GM13977 (cell line): ENCODE data around the gene CACNA1S.

Experiments used
- DNase-seq: peaks from one replicate; pipeline ENCODE4 v3.0.0; 2012; ENCODE audit warnings: low spot score
- in situ Hi-C: fragments of 300-500 bp; cut with MboI; formaldehyde crosslinking; loops from one replicate; pipeline ENCODE4 v1.12.0; 2022; ENCODE audit warnings: low sequenced_read_pairs, low pct_unique_long_range_greater_than_20kb, mixed read lengths, inconsistent platforms; ENCODE audit not compliant: unreplicated experiment
- TF ChIP-seq, protein P1 (sequence below): IDR thresholded peaks from 2 replicates; pipeline ENCODE4 v1.5.1; 2012; ENCODE audit warnings: mild to moderate bottlenecking, control low read depth; ENCODE audit not compliant: insufficient read depth; ENCODE audit errors: extremely low read depth, missing control alignments

CACNA1S gene

GRCh38 chr1:201020721-201021629 lies 91.3 kb downstream of the CACNA1S start:
- DNase-seq, result no peak
- TF ChIP-seq, protein P1, sequence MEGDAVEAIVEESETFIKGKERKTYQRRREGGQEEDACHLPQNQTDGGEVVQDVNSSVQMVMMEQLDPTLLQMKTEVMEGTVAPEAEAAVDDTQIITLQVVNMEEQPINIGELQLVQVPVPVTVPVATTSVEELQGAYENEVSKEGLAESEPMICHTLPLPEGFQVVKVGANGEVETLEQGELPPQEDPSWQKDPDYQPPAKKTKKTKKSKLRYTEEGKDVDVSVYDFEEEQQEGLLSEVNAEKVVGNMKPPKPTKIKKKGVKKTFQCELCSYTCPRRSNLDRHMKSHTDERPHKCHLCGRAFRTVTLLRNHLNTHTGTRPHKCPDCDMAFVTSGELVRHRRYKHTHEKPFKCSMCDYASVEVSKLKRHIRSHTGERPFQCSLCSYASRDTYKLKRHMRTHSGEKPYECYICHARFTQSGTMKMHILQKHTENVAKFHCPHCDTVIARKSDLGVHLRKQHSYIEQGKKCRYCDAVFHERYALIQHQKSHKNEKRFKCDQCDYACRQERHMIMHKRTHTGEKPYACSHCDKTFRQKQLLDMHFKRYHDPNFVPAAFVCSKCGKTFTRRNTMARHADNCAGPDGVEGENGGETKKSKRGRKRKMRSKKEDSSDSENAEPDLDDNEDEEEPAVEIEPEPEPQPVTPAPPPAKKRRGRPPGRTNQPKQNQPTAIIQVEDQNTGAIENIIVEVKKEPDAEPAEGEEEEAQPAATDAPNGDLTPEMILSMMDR, result peak; percentile 27
- in situ Hi-C loops, result no loop called here

- in situ Hi-C loops, result no loop called here
- peak; percentile 52 for DNase-seq
- TF ChIP-seq, protein P1, result no peak
Measured at GRCh38 chr1:201020040-201020591, 92.1 kb downstream of the CACNA1S start.

DNA sequence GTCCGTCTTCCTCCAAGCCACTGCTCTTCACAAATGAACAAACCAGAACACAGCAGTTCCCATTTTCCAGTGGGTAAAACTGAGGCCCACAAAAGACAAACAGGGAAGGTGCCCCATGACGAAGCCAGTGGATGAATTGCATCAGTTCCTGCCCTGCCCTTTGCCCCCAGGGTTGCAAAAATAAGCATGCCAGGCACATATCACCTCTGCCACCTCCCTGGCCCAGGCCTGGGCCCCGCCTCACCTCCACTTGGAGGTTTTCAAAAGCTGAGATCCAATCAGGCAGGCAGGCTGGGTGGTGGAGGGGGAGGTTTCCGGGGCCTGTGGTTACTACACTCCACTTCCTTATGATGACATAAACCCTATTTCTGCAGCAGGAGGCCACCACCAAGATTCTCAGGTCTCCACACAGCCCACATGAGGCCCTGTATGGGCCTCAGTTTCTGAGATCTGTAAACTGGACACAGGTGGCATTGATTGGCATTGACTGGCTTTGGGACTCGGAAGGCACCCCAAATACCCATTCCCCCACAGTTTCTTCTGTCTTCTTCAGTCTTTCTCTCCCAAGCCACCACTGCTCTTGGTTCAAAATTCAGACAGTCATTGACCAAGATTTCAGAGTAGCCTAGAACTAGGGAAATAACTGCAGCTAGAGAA lies 92.8 kb downstream of the CACNA1S start:
- in situ Hi-C loops, result no loop called here
- DNase-seq, result peak; percentile 92
- TF ChIP-seq, protein P1, result no peak

- no peak for DNase-seq
- in situ Hi-C loops, result no loop called here
- TF ChIP-seq, protein P1, result no peak
Measured at GRCh38 chr1:201017828-201018163, 94.4 kb downstream of the CACNA1S start.

DNA sequence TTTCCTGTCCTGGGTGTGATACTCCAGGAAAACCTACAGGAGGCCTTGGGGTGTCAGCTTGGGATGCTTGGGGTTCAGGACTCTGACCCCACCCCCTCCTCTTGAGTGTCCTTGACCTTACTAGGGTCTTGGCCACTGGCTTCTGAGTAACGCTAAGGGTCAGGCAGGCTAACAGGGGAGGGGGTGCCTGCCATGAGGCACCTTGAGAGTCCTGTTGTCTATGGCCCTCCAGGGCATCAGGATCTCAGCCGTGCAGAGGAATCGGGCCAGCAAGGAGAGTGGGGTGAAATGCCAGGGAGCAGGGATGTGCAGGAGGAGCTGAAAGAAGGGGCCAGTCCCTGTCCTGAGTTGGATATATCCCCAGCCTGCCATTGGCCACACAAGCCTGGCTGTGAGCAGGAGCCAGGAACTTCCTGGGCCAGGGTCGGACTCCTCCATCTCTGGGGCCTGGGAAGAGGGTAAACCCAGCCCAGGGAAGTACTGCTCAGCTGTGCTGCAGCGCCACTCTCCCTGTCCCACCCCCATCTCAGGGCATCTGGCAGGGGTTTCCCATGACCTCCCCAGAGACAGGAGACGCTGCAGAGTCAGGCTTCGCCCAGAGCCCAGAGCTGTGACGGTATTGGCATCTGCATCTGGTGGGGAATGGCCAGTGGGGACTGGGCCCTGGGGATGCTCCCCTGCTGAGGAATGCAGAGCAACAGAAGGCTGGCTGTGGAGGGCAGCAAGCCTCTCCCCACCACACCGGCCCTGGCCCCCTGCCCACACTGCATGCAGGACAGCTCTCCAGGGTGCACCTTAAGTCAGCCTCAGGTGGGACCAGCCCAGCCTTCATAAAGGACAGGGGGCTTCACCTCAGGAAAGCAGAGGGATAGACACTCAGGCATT lies 95.0 kb downstream of the CACNA1S start:
- TF ChIP-seq, protein P1, result no peak
- in situ Hi-C loops, result no loop called here
- DNase-seq, result peak; percentile 58

- DNase-seq, result no peak
- in situ Hi-C loops, result no loop called here
- TF ChIP-seq, protein P1, result no peak
Measured at GRCh38 chr1:201016211-201016651, 96.0 kb downstream of the CACNA1S start.
